Large intestine (tissue), 3 donors: Measurements from ENCODE around the gene LRRC25. TPM values are rescaled to one million over a fixed set of nuclear protein-coding genes. Genes with fewer than 3 reads are reported as not detected.

Experiments used
- DNase-seq, 2 donors: peaks; one replicate each; pipeline versions ENCODE4 v3.0.0 to v3.0.0-alpha.2; 2013
- H3K27ac ChIP-seq: one replicate; pipeline ENCODE4 v1.5.1; 2013; ENCODE audit warnings: low read length
- H3K27me3 ChIP-seq: 2 replicates; pipeline ENCODE4 v1.6.1; 2013; ENCODE audit warnings: low read length; ENCODE audit not compliant: control insufficient read depth, insufficient read depth
- H3K36me3 ChIP-seq: 2 replicates; pipeline ENCODE4 v1.6.1; 2013; ENCODE audit warnings: low read length; ENCODE audit not compliant: control insufficient read depth, insufficient read depth
- H3K4me1 ChIP-seq: one replicate; pipeline ENCODE4 v1.6.1; 2013; ENCODE audit warnings: low read length; ENCODE audit not compliant: control insufficient read depth, insufficient read depth
- H3K4me3 ChIP-seq: one replicate; pipeline ENCODE4 v1.5.1; 2013; ENCODE audit warnings: low read length
- H3K9me3 ChIP-seq: one replicate; pipeline ENCODE4 v1.6.1; 2013; ENCODE audit warnings: mild to moderate bottlenecking, low read depth, low read length, moderate library complexity; ENCODE audit not compliant: control insufficient read depth
- WGBS: methylation state at CpG from one replicate; pipeline ENCODE4 v1.1.5; 2013; ENCODE audit warnings: low lambda C conversion rate; ENCODE audit not compliant: insufficient coverage; 5-methylcytosine and 5-hydroxymethylcytosine counted together
- polyA plus RNA-seq: library from polyadenylated mRNA; unstranded; fragments of 120-200 nt; gene quantifications from one replicate; pipeline ENCODE4 v1.2.1, GENCODE V29; 2013

Gene LRRC25
- polyA plus RNA-seq, 1 donor: 3.1 TPM

DNA sequence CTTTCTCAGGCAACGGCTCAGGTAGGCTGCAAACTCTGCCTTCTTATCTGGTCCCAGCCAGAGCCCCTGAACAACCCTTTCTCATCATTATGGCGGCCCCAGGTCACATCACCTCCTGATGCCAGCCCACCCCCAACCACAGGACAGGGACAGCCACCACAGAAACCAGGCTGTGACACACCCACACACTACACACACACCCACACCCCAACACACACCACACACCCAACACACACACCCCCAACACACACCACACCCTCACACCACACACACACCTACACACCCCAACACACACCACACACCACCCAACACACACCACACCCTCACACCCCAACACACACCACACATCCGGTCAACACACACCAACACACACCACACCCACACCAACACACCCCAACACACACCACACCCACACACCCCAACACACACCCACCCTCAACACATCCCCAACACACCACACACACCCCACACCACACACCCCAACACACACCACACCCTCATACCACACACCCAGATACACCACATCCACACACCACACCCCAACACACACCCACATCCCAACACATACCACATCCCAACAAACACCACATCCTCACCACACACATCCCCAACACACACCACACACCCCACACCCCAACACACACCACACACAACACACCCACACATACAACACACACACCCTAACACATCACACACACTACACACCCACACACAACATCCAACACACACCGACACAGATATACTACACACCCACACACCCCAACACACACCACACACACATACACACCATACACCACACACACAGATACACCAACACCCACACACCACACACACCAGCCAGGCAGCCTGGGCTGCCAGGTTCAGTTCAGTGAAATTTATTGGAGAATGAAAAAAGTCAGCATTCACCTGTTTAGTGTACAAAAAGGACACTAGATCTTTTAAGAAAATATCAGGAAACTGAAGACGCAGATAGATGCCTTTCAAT is 44.7 kb upstream of the LRRC25 start:
- Histone ChIP-seq H3K27me3 (no peaks in the 10 kb centered on the region), H3K9me3 (peaks cover 9% of the 10 kb centered on the region), H3K4me1 (peaks cover 50% of the 10 kb centered on the region), H3K27ac (no peak overlapping the region), H3K4me3 (no peak overlapping the region), H3K36me3 (peaks cover 35% of the 10 kb centered on the region)
- no peak for DNase-seq
- WGBS: 100% methylated on average over 1 of the region's 5 CpGs

DNA sequence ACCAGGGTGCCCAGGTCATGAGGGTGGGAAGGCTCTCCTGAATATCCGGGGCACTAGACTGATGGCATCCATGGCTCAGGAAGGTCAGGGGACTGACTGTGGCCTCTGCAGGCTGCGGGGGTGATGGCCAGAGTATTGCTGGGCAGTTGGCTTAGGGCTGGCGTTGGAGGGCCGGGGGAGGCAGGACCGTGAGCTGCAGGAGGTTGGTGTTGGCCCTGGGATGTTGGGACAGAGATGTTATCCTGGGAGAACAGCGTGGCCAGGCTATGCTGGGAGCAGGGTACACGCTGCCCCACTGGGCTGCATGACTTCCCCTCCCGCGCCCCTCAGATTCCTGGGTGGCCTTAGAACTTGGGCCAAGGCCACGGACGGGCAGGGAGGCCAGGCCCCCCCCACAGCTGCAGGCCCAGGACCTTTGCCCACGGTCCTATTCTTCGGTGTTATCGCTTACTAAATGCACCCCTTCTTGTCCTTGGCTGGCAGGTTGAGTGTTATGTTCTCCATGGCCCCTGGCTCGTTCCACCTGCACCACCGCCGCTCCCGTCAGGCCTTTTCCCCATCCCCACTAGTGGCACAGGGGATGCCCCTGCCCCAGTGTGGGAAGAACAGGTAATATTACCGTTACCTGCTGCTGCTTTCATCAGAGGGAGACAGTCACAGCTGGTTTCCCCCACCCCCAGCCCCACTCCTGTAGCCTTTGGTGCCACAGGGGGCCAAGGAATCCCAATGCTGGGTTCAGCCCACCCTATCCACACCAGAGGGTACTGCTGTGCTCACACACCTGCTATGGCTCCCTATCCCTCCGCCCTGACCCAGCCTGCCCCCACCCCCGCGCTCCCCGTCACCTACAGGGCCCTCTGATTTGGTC is 43.7 kb upstream of the LRRC25 start:
- no CpG with 5 or more reads among the region's 23 CpGs for WGBS
- Histone ChIP-seq H3K27ac (peak overlapping the region; percentile 56), H3K4me1 (peaks cover 56% of the 10 kb centered on the region), H3K36me3 (peaks cover 31% of the 10 kb centered on the region), H3K9me3 (peaks cover 13% of the 10 kb centered on the region), H3K4me3 (no peak overlapping the region), H3K27me3 (no peaks in the 10 kb centered on the region)
- DNase-seq: peak in 1 of 2 donors; percentile 68

DNA sequence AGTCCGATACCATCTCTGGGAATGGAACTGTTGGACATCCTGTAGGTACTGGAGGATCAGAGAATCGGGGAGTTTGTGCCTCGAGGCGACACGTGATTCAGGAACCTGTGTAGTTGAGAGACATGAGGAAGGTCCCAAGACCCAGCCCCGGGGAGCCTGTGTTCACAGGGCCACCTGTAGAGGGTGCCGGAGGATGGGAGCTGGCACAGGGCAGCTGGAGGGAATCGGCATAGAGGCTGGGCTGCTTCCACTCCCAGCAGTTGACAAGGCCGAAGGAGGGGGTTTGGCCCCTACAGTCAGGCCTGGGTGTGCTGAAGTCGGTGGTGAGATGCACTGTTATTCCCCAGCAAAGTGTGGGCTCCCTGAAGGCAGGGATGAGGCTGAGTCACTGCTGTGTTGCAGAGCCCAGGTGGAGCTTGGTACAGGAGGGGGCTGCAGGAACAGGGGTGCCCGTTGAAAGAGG is 43.0 kb upstream of the LRRC25 start:
- Histone ChIP-seq H3K27me3 (no peaks in the 10 kb centered on the region), H3K27ac (peak overlapping the region; percentile 56), H3K36me3 (peaks cover 29% of the 10 kb centered on the region), H3K4me3 (no peak overlapping the region), H3K9me3 (peaks cover 18% of the 10 kb centered on the region), H3K4me1 (peaks cover 49% of the 10 kb centered on the region)
- WGBS: no CpG with 5 or more reads among the region's 11 CpGs
- peak in 1 of 2 donors; percentile 73 for DNase-seq

- no peak overlapping the region for H3K4me3 ChIP-seq
- WGBS: no CpG with 5 or more reads among the region's 9 CpGs
- peaks cover 45% of the 10 kb centered on the region for H3K4me1 ChIP-seq
- peaks cover 21% of the 10 kb centered on the region for H3K9me3 ChIP-seq
- DNase-seq: no peak
- H3K27ac ChIP-seq: no peak overlapping the region
- H3K27me3 ChIP-seq: no peaks in the 10 kb centered on the region
- peaks cover 32% of the 10 kb centered on the region for H3K36me3 ChIP-seq
These were observed 42.5 kb upstream of the LRRC25 start for GRCh38 chr19:18439910-18440237.

- H3K9me3 ChIP-seq: peaks cover 19% of the 10 kb centered on the region
- peak overlapping the region; percentile 74 for H3K27ac ChIP-seq
- WGBS: no CpG with 5 or more reads among the region's 13 CpGs
- H3K36me3 ChIP-seq: peaks cover 32% of the 10 kb centered on the region
- H3K27me3 ChIP-seq: no peaks in the 10 kb centered on the region
- H3K4me3 ChIP-seq: no peak overlapping the region
- DNase-seq: no peak
- peaks cover 42% of the 10 kb centered on the region for H3K4me1 ChIP-seq
These were observed 41.8 kb upstream of the LRRC25 start for GRCh38 chr19:18439025-18439909.

DNA sequence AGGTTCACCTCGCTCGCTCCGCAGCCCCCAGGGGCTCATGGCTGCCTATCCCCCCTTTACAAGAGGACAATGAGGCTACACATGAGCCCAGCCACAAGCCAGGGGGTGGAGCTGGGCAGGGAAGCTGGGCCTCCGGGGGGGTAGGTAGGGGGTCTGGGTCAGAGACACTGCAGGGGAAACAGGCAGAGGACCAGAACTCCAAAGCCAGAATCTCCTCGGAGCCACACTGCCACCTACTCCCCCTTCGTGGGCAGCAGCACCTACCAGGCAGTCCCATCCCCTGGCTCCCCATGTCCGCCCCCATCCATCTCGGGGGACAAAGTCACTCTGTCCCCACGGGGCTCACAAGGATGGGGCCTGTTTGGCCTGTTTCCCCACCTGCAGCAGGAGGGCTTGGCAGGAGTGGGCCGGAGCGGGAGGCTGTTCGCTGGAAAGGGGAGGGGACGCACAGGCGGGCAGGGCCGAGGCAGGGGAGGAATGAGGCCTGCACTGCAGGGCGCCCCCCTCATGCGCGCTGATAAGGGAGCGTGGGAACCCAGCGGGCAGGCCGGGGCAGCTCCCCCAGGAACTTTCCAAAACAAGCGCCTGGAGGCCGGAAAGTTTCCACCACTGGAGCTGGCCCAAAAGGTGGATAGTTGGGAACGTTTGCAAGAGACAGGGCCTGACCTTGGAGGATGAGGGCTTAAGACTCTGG is 41.1 kb upstream of the LRRC25 start:
- H3K27me3 ChIP-seq: no peaks in the 10 kb centered on the region
- peak overlapping the region; percentile 74 for H3K27ac ChIP-seq
- no CpG with 5 or more reads among the region's 24 CpGs for WGBS
- peak overlapping the region; percentile 73 for H3K4me3 ChIP-seq
- peak in 1 of 2 donors; percentile 81 for DNase-seq
- H3K9me3 ChIP-seq: peaks cover 19% of the 10 kb centered on the region
- H3K36me3 ChIP-seq: peaks cover 30% of the 10 kb centered on the region
- peaks cover 42% of the 10 kb centered on the region for H3K4me1 ChIP-seq

- no CpG with 5 or more reads among the region's 99 CpGs for WGBS
- peaks cover 19% of the 10 kb centered on the region for H3K9me3 ChIP-seq
- peaks cover 26% of the 10 kb centered on the region for H3K36me3 ChIP-seq
- DNase-seq: peak in 1 of 2 donors; percentile 74
- H3K27ac ChIP-seq: peak within 1 kb of the TSS; percentile 80
- peak within 1 kb of the TSS; percentile 73 for H3K4me3 ChIP-seq
- no peaks in the 10 kb centered on the region for H3K27me3 ChIP-seq
- H3K4me1 ChIP-seq: peaks cover 45% of the 10 kb centered on the region
These were observed 40.3 kb upstream of the LRRC25 start, which contains the start of gene ISYNA1 for GRCh38 chr19:18437491-18438330. TSS of gene ISYNA1 (minus strand) at chr19:18438133. CDS start at chr19:18437979, 154 bp downstream.

GRCh38 chr19:18436671-18437490 is 39.5 kb upstream of the LRRC25 start:
- DNase-seq: peak; percentile 77 to 87
- H3K36me3 ChIP-seq: peaks cover 33% of the 10 kb centered on the region
- H3K4me3 ChIP-seq: peak overlapping the region; percentile 73
- no peaks in the 10 kb centered on the region for H3K27me3 ChIP-seq
- peaks cover 46% of the 10 kb centered on the region for H3K4me1 ChIP-seq
- H3K9me3 ChIP-seq: peaks cover 13% of the 10 kb centered on the region
- no CpG with 5 or more reads among the region's 67 CpGs for WGBS
- peak overlapping the region; percentile 23 for H3K27ac ChIP-seq
